NCI-H1417 (cell line): ENCODE data around the gene CAPZB.
"Not testable (repeated sequence)": the region's sequence is repeated elsewhere in the genome, so short reads cannot be mapped to it uniquely, and the experiment has no call there.

Source experiments
- DNase-seq, 3 experiments: peaks; one replicate each; lab custom pipeline; 2025; lab: John Stamatoyannopoulos, UW

CAPZB gene

GRCh38 chr1:19497443-19497842 is 12.1 kb upstream of the CAPZB start:
- DNase-seq, result not testable (repeated sequence)

DNA sequence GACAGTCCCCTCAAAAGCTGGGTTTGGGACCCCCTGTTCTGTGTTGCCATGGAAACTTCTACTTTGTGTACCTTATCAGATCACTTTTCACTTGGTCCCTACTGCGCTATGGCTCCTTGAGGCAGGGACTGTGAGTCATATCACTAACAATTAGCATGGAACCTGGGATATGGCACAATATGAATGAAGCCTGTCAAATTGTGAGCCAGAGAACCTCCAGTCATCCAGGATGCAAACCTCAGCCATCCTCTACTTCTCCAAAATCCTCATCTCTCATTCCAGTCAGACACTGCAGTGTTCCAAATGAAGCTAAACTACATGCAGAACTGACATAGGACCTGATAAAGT is 11.2 kb upstream of the CAPZB start:
- DNase-seq, result no peak

DNA sequence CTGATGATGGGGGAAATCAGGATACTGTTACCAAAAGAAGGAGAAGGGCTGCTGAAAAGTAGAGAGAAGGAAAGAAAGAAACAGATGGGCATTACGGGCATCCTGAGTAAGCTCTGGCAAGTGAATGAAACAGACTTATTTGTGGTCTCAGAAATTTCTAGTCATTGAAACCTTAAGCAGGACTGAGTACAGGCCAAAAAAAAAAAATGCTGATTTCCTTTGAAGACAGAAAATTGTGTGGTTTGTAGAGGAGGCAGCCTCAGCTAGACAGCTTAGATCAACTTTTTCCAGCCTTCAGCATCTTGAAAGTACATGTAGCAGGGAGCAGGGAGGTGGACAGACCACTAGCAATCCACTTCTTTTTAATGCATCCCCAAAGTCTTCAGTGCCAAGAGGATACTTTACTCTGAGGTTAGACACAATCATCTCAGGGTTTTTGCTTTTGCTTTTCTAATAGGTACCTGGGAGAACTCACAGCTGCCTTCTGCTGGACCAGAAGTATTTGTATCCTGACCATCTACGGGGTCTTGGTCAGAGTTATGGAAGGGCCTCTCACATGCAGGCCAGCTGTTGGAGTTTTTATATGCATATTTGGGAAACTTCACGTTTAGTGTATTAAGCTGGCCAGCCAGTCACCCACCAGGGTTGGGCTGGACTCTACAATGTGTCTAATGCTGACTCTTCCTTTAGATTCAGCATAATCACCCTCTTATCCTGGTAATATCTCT is 10.6 kb upstream of the CAPZB start:
- no peak for DNase-seq

GRCh38 chr1:19495000-19495656 is 9.8 kb upstream of the CAPZB start:
- DNase-seq, result no peak

GRCh38 chr1:19493547-19493946 is 8.2 kb upstream of the CAPZB start:
- DNase-seq, result no peak

DNA sequence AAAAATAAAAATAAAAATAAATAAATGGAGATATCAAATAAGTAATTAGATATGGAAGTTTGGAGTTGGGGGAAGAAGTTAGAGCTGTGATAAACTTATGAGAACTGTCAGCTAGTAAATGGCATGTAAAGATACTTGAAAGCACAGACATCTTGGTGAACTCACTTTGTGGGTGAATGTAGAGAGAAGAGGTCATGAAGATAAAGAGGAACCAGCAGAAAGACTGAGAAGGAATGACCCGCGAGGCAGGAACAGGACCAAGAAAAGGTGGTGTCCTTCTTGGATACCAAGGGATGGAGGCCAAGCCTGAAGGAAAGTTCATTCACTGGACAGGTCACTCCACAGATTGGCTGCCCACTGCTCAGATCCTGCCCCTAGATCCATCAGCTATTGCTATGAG is 4.7 kb upstream of the CAPZB start:
- DNase-seq, result no peak

- no peak for DNase-seq
Observed at GRCh38 chr1:19488136-19488535, 2.8 kb upstream of the CAPZB start.

DNA sequence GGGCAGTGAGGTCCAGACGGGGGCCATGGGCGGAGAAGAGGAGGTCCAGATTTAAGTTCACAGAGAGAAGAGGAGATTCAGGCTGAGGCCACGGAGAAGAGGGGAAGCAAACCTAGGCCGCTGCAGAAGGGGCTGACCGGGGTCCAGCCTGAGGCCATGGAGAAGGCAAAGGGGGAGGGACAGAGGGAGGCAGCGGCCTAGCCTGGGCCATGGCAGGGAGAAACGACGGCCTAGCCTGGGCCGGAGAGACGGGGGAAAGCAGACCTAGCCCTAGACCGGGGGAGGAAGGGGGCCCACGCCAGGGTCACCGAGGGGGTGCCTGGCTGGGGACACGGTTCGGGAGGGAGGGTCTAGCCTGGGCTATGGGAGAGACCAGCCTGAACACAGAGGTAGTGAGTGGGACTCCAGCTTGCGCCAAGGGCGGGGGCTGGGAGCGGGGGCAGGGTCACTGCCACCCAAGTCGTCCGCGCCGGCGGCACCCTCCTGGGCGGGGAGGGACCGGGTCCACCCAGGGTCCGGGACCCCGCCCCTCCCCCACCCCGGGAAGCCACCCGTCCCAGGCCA is 459 bp downstream of the CAPZB start:
- peak in 2 of 3 experiments; percentile 62 to 72 for DNase-seq

GRCh38 chr1:19484338-19484797 is 971 bp downstream of the CAPZB start:
- DNase-seq, result peak in 2 of 3 experiments; percentile 30 to 53

DNA sequence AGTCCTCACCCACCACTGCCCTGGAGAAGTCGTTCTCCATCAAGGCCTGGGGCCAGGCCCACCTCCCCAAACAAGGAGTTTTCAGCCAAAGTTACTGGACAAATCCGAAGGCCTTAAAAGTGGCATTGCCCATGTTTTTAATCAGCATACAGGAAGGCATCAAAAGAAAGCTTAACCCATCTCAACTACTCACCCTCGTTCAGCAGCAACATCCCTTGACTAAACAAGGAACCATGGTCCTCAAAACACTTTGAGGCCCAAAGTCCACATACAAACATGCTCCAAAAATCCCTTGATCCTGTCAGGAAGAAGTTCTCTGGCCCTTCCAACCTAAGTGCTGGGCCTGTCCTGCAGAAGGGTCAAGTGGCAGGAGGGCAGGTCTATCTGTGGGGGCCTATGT is 1.6 kb downstream of the CAPZB start:
- DNase-seq, result no peak

GRCh38 chr1:19483261-19483660 is 2.1 kb downstream of the CAPZB start:
- no peak for DNase-seq

- no peak for DNase-seq
Observed at GRCh38 chr1:19481826-19482398, 3.4 kb downstream of the CAPZB start.

- DNase-seq, result peak in 1 of 3 experiments; percentile 40
Observed at GRCh38 chr1:19480282-19480681, 5.1 kb downstream of the CAPZB start.

DNA sequence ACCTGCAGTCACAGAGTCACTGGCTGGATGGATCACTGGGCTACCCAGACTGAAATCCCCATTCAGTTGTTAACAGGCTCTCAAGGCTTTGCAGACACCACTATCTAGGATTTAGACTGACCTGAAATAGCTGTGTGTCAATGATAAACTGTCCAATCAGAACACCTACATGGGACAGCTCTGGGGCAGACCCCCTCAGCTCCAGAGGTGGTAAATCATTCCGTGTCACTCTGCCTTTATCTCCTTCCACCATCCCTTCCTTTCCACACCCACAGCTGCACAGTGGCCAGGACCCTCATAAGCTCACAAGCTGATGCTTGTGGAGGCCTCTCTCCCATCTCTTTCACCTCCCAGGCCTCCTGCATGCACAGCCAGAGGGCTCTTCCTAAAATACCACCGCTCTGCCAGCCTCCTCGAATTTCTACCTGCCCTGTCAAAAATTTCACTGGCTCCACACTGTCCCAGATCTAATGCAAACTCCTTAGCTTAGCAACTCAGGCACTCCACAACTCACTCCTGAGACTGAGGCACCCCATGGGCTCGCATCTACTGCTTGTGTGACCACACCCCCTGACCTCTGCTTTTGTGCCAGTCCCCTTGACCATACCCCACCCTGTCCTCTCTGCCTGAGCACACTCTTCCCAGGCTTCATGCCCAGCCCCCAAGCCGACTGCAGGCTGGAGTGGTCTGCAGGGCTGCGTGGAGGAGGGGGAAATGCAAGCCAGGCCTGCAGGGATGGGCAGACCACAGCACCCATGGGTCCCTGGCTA is 5.8 kb downstream of the CAPZB start:
- DNase-seq, result no peak

DNA sequence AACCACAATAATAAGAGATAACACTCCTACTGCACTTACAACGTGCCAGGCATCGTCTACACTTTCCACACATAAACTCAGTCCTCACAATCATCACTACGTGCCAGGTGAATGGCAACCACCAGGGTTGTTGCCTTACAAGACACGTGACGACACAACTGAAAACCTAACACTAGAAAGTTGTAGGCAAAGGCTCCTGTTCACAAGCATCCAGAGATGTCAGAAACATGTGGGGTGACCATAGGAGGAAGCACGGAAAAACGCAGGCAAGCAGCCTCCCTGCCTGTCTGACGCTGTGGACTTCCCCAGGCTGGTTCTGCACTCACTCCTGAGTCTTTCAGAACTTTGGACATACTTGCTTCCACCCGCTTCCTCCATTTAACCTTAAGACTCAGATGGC is 7.0 kb downstream of the CAPZB start:
- DNase-seq, result peak in 1 of 3 experiments; percentile 54

- DNase-seq, result peak in 1 of 3 experiments; percentile 90
Observed at GRCh38 chr1:19477284-19478249, 7.8 kb downstream of the CAPZB start.

GRCh38 chr1:19476450-19477190 is 8.7 kb downstream of the CAPZB start:
- DNase-seq, result no peak

GRCh38 chr1:19475296-19475695 is 10.0 kb downstream of the CAPZB start:
- no peak for DNase-seq

DNA sequence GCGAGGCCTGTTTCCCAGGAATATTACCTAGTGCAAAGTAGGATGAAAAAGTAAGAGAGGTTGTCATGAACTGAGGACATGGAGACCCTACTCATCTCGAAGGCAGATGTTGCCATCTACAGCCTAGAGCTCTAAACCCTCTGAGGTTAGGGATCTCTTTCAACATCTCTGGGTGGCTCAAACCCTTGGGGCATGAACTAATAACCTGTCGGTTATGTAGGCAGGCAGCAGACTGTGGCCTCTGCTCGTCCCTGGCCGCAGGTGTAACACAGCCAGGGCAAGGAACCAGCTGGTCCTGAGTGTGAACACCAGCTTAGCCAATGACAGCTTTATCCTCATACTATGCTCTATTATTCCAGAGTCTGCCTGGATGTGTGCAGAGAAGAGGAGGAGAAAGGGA is 13.2 kb downstream of the CAPZB start:
- DNase-seq, result peak in 1 of 3 experiments; percentile 13

DNA sequence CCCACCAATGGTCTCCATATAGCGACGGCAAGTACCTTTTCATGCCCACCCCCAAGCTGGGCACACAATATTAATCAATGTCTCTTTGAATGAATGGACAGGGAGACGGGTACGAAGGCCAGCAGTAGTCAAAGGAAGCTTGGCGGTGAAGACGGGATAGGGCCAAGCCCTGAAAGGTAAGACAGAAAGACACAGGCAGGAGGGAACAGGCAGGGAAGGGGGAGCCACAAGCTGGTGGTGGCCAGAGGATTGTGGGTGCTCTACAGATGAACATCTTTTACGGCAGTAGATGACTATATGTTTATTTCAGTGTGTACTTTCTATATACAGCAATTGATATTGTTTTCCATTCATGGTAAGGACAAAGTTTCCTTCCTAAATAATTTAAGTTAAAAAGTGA is 16.3 kb downstream of the CAPZB start:
- no peak for DNase-seq
